Epithelial cell of proximal tubule (primary cell): Measurements from ENCODE around the gene ZRANB1. TPM values are rescaled to one million over a fixed set of nuclear protein-coding genes. Genes with fewer than 3 reads are reported as not detected.

Source experiments
- DNase-seq: peaks from one replicate; pipeline ENCODE4 v3.0.0-alpha.2; 2011; ENCODE audit warnings: low read depth
- H3K4me3 ChIP-seq: 2 replicates; pipeline ENCODE4 v1.5.1; 2011; ENCODE audit warnings: low read depth, mild to moderate bottlenecking, low read length
- CTCF ChIP-seq: conservative IDR thresholded peaks from 2 replicates; pipeline ENCODE4 v1.5.1; 2012; ENCODE audit warnings: low read depth, mild to moderate bottlenecking, low read length
- total RNA-seq: library from RNA; depleted of rRNA; stranded (reverse); fragments of >200 nt; gene quantifications from 2 replicates; pipeline ENCODE4 v1.2.3, GENCODE V29; 2015

The ZRANB1 gene
- total RNA-seq, 1 donor from 2014 or later = 13.9 TPM

- H3K4me3 ChIP-seq = no peak overlapping the region
- TF ChIP-seq CTCF = no peak
- no peak for DNase-seq
These were observed 68.4 kb downstream of the ZRANB1 start for GRCh38 chr10:125010362-125010761.

GRCh38 chr10:125011171-125011925, 69.4 kb downstream of the ZRANB1 start:
- DNase-seq = no peak
- no peak for TF ChIP-seq CTCF
- H3K4me3 ChIP-seq = no peak overlapping the region

GRCh38 chr10:125011926-125012705, 70.2 kb downstream of the ZRANB1 start:
- TF ChIP-seq CTCF = no peak
- H3K4me3 ChIP-seq = no peak overlapping the region

GRCh38 chr10:125012851-125013528, 71.1 kb downstream of the ZRANB1 start:
- DNase-seq = no peak
- TF ChIP-seq CTCF = no peak
- H3K4me3 ChIP-seq = no peak overlapping the region

More at GRCh38 chr10:125011926-125012705, 70.2 kb downstream of the ZRANB1 start:
- DNase-seq = no peak

GRCh38 chr10:125013529-125013872, 71.6 kb downstream of the ZRANB1 start:
- TF ChIP-seq CTCF = no peak
- DNase-seq = no peak
- no peak overlapping the region for H3K4me3 ChIP-seq

GRCh38 chr10:125014086-125014830, 72.3 kb downstream of the ZRANB1 start:
- DNase-seq = no peak
- H3K4me3 ChIP-seq = no peak overlapping the region
- no peak for TF ChIP-seq CTCF
